ENCODE data around the gene TNFSF10. TPM values are rescaled to one million over a fixed set of nuclear protein-coding genes. Genes with fewer than 3 reads are reported as not detected.

Gene TNFSF10
- total RNA-seq, 2 experiments from 2014 or later: 5.1 to 6.8 TPM

DNA sequence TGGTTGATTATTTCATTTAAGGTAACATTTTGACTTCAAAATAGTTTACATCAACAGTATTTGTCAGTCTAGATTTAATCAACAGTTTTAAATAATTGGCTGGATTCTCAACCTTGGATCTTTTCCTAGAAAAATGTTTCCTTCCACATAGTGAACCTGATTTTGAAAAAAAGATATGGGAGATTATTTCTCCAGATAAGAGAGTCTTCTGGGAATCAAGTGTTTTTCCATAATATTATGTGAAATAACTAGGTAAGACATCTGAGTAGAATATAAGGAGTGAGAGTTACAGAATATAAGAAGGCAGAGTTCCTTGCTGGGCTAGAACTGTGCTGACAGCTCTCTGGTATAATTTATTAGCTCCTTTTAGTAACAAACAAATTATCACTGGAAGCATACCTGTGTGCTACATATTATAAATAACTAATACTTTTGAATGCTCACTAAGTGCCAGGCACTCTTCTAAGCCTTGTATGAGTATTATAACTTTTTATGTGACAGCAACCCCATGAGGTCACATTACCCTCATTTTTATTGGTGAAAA is 18.8 kb upstream of the TNFSF10 start:
- Histone ChIP-seq H3K9me3 (ENCODE audit: low read length) (no peaks in the 10 kb centered on the region), H3K79me2 (ENCODE audit: insufficient read depth, low read depth, low read length) (no peaks in the 10 kb centered on the region), H3K4me2 (ENCODE audit: low read length) (no peak overlapping the region), H2AFZ (ENCODE audit: low read length) (no peak overlapping the region), H4K20me1 (ENCODE audit: insufficient read depth, low read length) (no peaks in the 10 kb centered on the region), H3K27ac (ENCODE audit: low read depth, low read length, poor library complexity, severe bottlenecking) (no peak overlapping the region), H3K4me1 (ENCODE audit: insufficient read depth, low read length, poor library complexity, severe bottlenecking) (peaks cover under 1% of the 10 kb centered on the region), H3K4me3 (ENCODE audit: low read depth, low read length, poor library complexity, severe bottlenecking) (no peak overlapping the region), H3K9me2 (ENCODE audit: insufficient read depth, low read length) (no peaks in the 10 kb centered on the region), H3K36me3 (ENCODE audit: insufficient read depth, low read length) (no peaks in the 10 kb centered on the region)
- ChIA-PET POLR2A (interaction anchor here (0.6 to 2.3 kb wide), 4 partner anchors 11 to 256 kb away, joined by 3 to 7 read pairs (median 4); no protein-coding TSS in a partner anchor), CTCF (ENCODE audit: unreplicated experiment) (no interaction called here)
- no TSS peak for BruUV-seq (replicated peaks)
- intact Hi-C loops (cut with micrococcal nuclease; ENCODE audit: unreplicated experiment): no loop called here
- no peak for TF ChIP-seq EZH2phosphoT487 (IDR thresholded peaks at IDR 0.05; ENCODE audit: borderline replicate concordance, low read depth, low read length)
- TF ChIP-seq, protein P1, sequence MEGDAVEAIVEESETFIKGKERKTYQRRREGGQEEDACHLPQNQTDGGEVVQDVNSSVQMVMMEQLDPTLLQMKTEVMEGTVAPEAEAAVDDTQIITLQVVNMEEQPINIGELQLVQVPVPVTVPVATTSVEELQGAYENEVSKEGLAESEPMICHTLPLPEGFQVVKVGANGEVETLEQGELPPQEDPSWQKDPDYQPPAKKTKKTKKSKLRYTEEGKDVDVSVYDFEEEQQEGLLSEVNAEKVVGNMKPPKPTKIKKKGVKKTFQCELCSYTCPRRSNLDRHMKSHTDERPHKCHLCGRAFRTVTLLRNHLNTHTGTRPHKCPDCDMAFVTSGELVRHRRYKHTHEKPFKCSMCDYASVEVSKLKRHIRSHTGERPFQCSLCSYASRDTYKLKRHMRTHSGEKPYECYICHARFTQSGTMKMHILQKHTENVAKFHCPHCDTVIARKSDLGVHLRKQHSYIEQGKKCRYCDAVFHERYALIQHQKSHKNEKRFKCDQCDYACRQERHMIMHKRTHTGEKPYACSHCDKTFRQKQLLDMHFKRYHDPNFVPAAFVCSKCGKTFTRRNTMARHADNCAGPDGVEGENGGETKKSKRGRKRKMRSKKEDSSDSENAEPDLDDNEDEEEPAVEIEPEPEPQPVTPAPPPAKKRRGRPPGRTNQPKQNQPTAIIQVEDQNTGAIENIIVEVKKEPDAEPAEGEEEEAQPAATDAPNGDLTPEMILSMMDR (conservative IDR thresholded peaks at IDR 0.05; ENCODE audit: low read length): no peak
- DNase-seq (ENCODE audit: low spot score): no peak

DNA sequence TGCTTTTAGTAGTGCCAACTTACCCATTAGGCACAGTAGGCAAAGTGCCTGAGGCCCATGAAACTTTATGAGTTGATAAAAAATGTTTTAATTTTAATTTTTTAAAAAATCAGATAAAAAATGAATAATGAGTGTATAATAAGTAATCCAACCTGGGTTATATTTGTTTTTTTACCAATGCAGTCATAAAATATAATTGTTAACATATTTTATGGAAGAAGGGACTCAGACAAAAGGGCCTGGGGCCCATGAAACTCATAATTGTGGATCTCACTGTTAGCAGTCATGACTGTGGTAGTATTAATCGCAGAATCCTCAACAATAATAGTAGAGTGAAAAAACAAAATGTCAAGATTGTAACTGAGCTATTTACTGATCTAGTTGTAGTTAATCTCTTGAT is 16.8 kb upstream of the TNFSF10 start:
- TF ChIP-seq, protein P1 (conservative IDR thresholded peaks at IDR 0.05; ENCODE audit: low read length): no peak
- no peak for TF ChIP-seq EZH2phosphoT487 (IDR thresholded peaks at IDR 0.05; ENCODE audit: borderline replicate concordance, low read depth, low read length)
- Histone ChIP-seq H3K79me2 (ENCODE audit: insufficient read depth, low read depth, low read length) (no peaks in the 10 kb centered on the region), H3K27ac (ENCODE audit: low read depth, low read length, poor library complexity, severe bottlenecking) (no peak overlapping the region), H4K20me1 (ENCODE audit: insufficient read depth, low read length) (no peaks in the 10 kb centered on the region), H3K9me2 (ENCODE audit: insufficient read depth, low read length) (no peaks in the 10 kb centered on the region), H3K4me2 (ENCODE audit: low read length) (no peak overlapping the region), H3K4me1 (ENCODE audit: insufficient read depth, low read length, poor library complexity, severe bottlenecking) (peaks cover 10% of the 10 kb centered on the region), H2AFZ (ENCODE audit: low read length) (no peak overlapping the region), H3K9me3 (ENCODE audit: low read length) (no peaks in the 10 kb centered on the region), H3K36me3 (ENCODE audit: insufficient read depth, low read length) (no peaks in the 10 kb centered on the region), H3K4me3 (ENCODE audit: low read depth, low read length, poor library complexity, severe bottlenecking) (no peak overlapping the region)
- no TSS peak for BruUV-seq (replicated peaks)
- no peak for DNase-seq (ENCODE audit: low spot score)
- ChIA-PET CTCF (ENCODE audit: unreplicated experiment) (interaction anchor here (0.6 kb wide), 1 partner anchor 21 kb away, joined by 3 read pairs; no protein-coding TSS in a partner anchor), POLR2A (interaction anchor here (0.8 to 2.3 kb wide), 2 partner anchors 9 to 27 kb away, joined by 4 to 7 read pairs; no protein-coding TSS in a partner anchor)
- intact Hi-C loops (cut with micrococcal nuclease; ENCODE audit: unreplicated experiment): no loop called here

DNA sequence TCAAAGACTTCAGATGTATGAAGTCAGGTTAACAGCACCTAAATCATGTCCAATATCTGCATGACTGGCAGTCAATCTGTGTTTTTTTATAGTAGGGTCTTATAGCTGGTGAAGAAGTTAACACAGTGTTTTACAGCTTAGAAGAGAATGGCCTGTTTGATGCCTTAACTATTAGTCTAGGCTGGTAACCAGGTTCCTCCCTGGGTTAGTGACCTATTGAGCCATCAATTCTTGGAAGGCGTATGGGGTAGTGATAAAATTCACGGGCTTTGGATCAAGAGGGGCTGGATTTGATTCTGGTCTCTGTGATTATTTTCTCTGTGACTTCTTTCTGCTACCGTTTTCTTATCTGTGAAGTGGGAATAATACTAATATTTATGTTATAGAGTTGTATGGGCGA is 16.0 kb upstream of the TNFSF10 start:
- no peaks in the 10 kb centered on the region for H3K79me2 ChIP-seq (ENCODE audit: insufficient read depth, low read depth, low read length)
- H2AFZ ChIP-seq (ENCODE audit: low read length): no peak overlapping the region
- H3K4me1 ChIP-seq (ENCODE audit: insufficient read depth, low read length, poor library complexity, severe bottlenecking): peaks cover 10% of the 10 kb centered on the region
- no peaks in the 10 kb centered on the region for H4K20me1 ChIP-seq (ENCODE audit: insufficient read depth, low read length)
- intact Hi-C loops (cut with micrococcal nuclease; ENCODE audit: unreplicated experiment): no loop called here
- no peaks in the 10 kb centered on the region for H3K36me3 ChIP-seq (ENCODE audit: insufficient read depth, low read length)
- ChIA-PET CTCF (ENCODE audit: unreplicated experiment) (no interaction called here), POLR2A (interaction anchor here (0.6 to 1.1 kb wide), 3 partner anchors 10 to 1590 kb away, joined by 3 to 4 read pairs (median 3); no protein-coding TSS in a partner anchor)
- H3K9me2 ChIP-seq (ENCODE audit: insufficient read depth, low read length): no peaks in the 10 kb centered on the region
- H3K27ac ChIP-seq (ENCODE audit: low read depth, low read length, poor library complexity, severe bottlenecking): no peak overlapping the region
- no peaks in the 10 kb centered on the region for H3K9me3 ChIP-seq (ENCODE audit: low read length)
- no peak overlapping the region for H3K4me3 ChIP-seq (ENCODE audit: low read depth, low read length, poor library complexity, severe bottlenecking)
- no peak overlapping the region for H3K4me2 ChIP-seq (ENCODE audit: low read length)
- TF ChIP-seq, protein P1 (conservative IDR thresholded peaks at IDR 0.05; ENCODE audit: low read length): no peak
- TF ChIP-seq EZH2phosphoT487 (IDR thresholded peaks at IDR 0.05; ENCODE audit: borderline replicate concordance, low read depth, low read length): no peak
- no peak for DNase-seq (ENCODE audit: low spot score)
- BruUV-seq (replicated peaks): no TSS peak

Measured in OCI-LY7 (cell line).